K562 (cell line): ENCODE data around the gene GADD45GIP1. TPM values are rescaled to one million over a fixed set of nuclear protein-coding genes. Genes with fewer than 3 reads are reported as not detected.

ENCODE experiments used
- FOS ChIP-seq: IDR thresholded peaks from 3 replicates; pipeline ENCODE4 v1.6.1; 2011; ENCODE audit not compliant: insufficient read length; ENCODE audit errors: extremely low read depth
- FOXA3 ChIP-seq, 2 experiments: fragments of 450-650 bp in 1 of 2; sonication (generic) in 1 of 2; formaldehyde crosslinking; IDR thresholded peaks in 1 of 2; conservative IDR thresholded peaks in 1 of 2; 2 replicates each; pipeline versions ENCODE4 v1.4.0 to v1.8.0; 2020 to 2022; ENCODE audit warnings: mild to moderate bottlenecking in 2 of 2, missing genetic modification reagents in 1 of 2
- GTF2F1 ChIP-seq: IDR thresholded peaks from 2 replicates; pipeline ENCODE4 v1.6.1; 2011; ENCODE audit warnings: low read depth, low read length, improper control_type of control experiment
- MYBL2 ChIP-seq, 2 experiments: fragments of 450-650 bp in 1 of 2; sonication (generic) in 1 of 2; formaldehyde crosslinking in 1 of 2; IDR thresholded peaks; 2 replicates each; pipeline versions ENCODE4 v1.6.1 to v1.8.1; 2017 to 2022; ENCODE audit warnings: borderline replicate concordance in 1 of 2, inconsistent platforms in 1 of 2, low read depth in 1 of 2, mild to moderate bottlenecking in 1 of 2, missing genetic modification reagents in 1 of 2, moderate library complexity in 1 of 2
- NCOR1 ChIP-seq: fragments of 450-650 bp; IDR thresholded peaks from 2 replicates; pipeline ENCODE4 v1.6.1; 2016; ENCODE audit warnings: mild to moderate bottlenecking, moderate library complexity
- NFIX ChIP-seq: fragments of 250-450 bp; sonication (Bioruptor Pico); IDR thresholded peaks from 2 replicates; pipeline ENCODE4 v1.4.0; 2020; ENCODE audit warnings: low read depth, mild to moderate bottlenecking, moderate library complexity
- NFYB ChIP-seq: IDR thresholded peaks from 2 replicates; pipeline ENCODE4 v1.6.1; 2011; ENCODE audit warnings: mild to moderate bottlenecking, moderate library complexity; ENCODE audit not compliant: insufficient read length; ENCODE audit errors: extremely low read depth
- NONO ChIP-seq, 2 experiments: fragments of 200-400 bp in 1 of 2; fragments of 450-650 bp in 1 of 2; formaldehyde crosslinking in 1 of 2; IDR thresholded peaks; 2 replicates each; pipeline ENCODE4 v1.6.1; 2017; ENCODE audit warnings: low read depth in 2 of 2, mild to moderate bottlenecking in 2 of 2, moderate library complexity in 2 of 2, low read length in 1 of 2
- NR2F6 ChIP-seq: fragments of 450-650 bp; formaldehyde crosslinking; IDR thresholded peaks from 2 replicates; pipeline ENCODE4 v1.4.0; 2020; ENCODE audit warnings: mild to moderate bottlenecking
- SRSF3 ChIP-seq: fragments of 200-400 bp; formaldehyde crosslinking; IDR thresholded peaks from 2 replicates; pipeline ENCODE4 v1.6.1; 2016; ENCODE audit warnings: mild to moderate bottlenecking, low read length, moderate library complexity; ENCODE audit not compliant: insufficient read depth
- TFAM ChIP-seq: fragments of 250-450 bp; sonication (Bioruptor Pico); conservative IDR thresholded peaks from 2 replicates; pipeline ENCODE4 v1.5.0; 2021; ENCODE audit warnings: mild to moderate bottlenecking, moderate library complexity
- YY1 ChIP-seq, 3 experiments: IDR thresholded peaks; 2 replicates each; pipeline ENCODE4 v1.6.1; 2011; ENCODE audit warnings: low read length in 2 of 3, mild to moderate bottlenecking in 2 of 3, moderate library complexity in 2 of 3, borderline replicate concordance in 1 of 3, control low read depth in 1 of 3, low read depth in 1 of 3; ENCODE audit not compliant: insufficient read depth in 3 of 3, insufficient replicate concordance in 2 of 3, control insufficient read depth in 1 of 3, insufficient read length in 1 of 3; ENCODE audit errors: extremely low read depth in 1 of 3
- ZNF224 ChIP-seq: sonication (generic); formaldehyde crosslinking; IDR thresholded peaks from 2 replicates; pipeline ENCODE4 v1.8.0; 2022; ENCODE audit warnings: mild to moderate bottlenecking, missing genetic modification reagents
- ZNF41 ChIP-seq: fragments of 250-450 bp; sonication (Bioruptor Pico); conservative IDR thresholded peaks from 2 replicates; pipeline ENCODE4 v1.4.0; 2020; ENCODE audit warnings: mild to moderate bottlenecking
- ZNF584 ChIP-seq: fragments of 200-800 bp; sonication (Bioruptor generic); IDR thresholded peaks from 2 replicates; pipeline ENCODE4 v1.6.1; 2016; ENCODE audit warnings: low read depth, mild to moderate bottlenecking, missing genetic modification characterization, missing compliant biosample characterization
- ZNF77 ChIP-seq: fragments of 250-450 bp; sonication (Bioruptor Pico); IDR thresholded peaks from 2 replicates; pipeline ENCODE4 v1.5.0; 2020
- ZNF778 ChIP-seq: fragments of 450-650 bp; formaldehyde crosslinking; IDR thresholded peaks from 2 replicates; pipeline ENCODE4 v1.4.0; 2020; ENCODE audit warnings: mild to moderate bottlenecking, moderate library complexity
- polyA plus RNA-seq, 8 experiments: library from polyadenylated mRNA; depleted of rRNA in 4 of 8; stranded (reverse) in 5 of 8; unstranded in 3 of 8; fragments of >200 nt; fragmentation: Nextera tagmentation in 2 of 8; fragmentation: Illumina TruSeq in 1 of 8; extraction: Ambion mirVana in 2 of 8; extraction: Trizol in 1 of 8; gene quantifications; 2 replicates each; pipeline versions ENCODE4 v1.2.1 to v1.2.3, GENCODE V29; 2011 to 2014; ENCODE audit warnings: inconsistent platforms in 1 of 8, missing spikeins in 1 of 8
- total RNA-seq, 7 experiments: library from RNA; depleted of rRNA in 6 of 7; stranded (reverse); fragments of >200 nt in 6 of 7; fragmentation: Illumina TruSeq in 2 of 7; extraction: Trizol in 2 of 7; gene quantifications; 2 replicates each; pipeline versions ENCODE4 v1.2.1 to v1.2.3, GENCODE V29; 2011 to 2021; ENCODE audit warnings: low replicate concordance in 1 of 7
- TF ChIP-seq, protein P1 (sequence below): fragments of 150-350 bp; conservative IDR thresholded peaks from 2 replicates; pipeline ENCODE4 v1.6.1; 2014; ENCODE audit warnings: low read length
- TF ChIP-seq, protein P2 (sequence below): sonication (generic); formaldehyde crosslinking; IDR thresholded peaks from 2 replicates; pipeline ENCODE4 v1.9.0; 2022; ENCODE audit warnings: mild to moderate bottlenecking, missing genetic modification reagents
- TF ChIP-seq, protein P3 (sequence below): fragments of 250-450 bp; sonication (Bioruptor Pico); IDR thresholded peaks from 2 replicates; pipeline ENCODE4 v1.5.0; 2021

Gene GADD45GIP1
- total and polyA plus RNA-seq, 9 of the 15 experiments (the other 6 are each of a cell fraction or from before 2014, with no cell fraction given): 5.1 to 161 (median 29.2) TPM

GRCh38 chr19:12983542-12984142 is 26.6 kb upstream of the GADD45GIP1 start (continued):
- TF ChIP-seq YY1 (IDR thresholded peaks at IDR 0.05; ENCODE audit: borderline replicate concordance in 1 of 3, control insufficient read depth in 1 of 3, extremely low read depth in 1 of 3, insufficient read depth in 3 of 3, insufficient read length in 1 of 3, insufficient replicate concordance in 2 of 3, low read depth in 1 of 3, low read length in 2 of 3): peak in 2 of 3 experiments; percentile 39 to 42
- TF ChIP-seq, protein P1, sequence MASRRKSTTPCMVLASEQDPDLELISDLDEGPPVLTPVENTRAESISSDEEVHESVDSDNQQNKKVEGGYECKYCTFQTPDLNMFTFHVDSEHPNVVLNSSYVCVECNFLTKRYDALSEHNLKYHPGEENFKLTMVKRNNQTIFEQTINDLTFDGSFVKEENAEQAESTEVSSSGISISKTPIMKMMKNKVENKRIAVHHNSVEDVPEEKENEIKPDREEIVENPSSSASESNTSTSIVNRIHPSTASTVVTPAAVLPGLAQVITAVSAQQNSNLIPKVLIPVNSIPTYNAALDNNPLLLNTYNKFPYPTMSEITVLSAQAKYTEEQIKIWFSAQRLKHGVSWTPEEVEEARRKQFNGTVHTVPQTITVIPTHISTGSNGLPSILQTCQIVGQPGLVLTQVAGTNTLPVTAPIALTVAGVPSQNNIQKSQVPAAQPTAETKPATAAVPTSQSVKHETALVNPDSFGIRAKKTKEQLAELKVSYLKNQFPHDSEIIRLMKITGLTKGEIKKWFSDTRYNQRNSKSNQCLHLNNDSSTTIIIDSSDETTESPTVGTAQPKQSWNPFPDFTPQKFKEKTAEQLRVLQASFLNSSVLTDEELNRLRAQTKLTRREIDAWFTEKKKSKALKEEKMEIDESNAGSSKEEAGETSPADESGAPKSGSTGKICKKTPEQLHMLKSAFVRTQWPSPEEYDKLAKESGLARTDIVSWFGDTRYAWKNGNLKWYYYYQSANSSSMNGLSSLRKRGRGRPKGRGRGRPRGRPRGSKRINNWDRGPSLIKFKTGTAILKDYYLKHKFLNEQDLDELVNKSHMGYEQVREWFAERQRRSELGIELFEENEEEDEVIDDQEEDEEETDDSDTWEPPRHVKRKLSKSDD: no peak
- TF ChIP-seq MYBL2 (IDR thresholded peaks at IDR 0.05; ENCODE audit: low read depth): no peak
- no peak for TF ChIP-seq MYBL2 (CRISPR knock-in tag; IDR thresholded peaks at IDR 0.05; ENCODE audit: borderline replicate concordance)
- no peak for TF ChIP-seq ZNF77 (CRISPR knock-in tag)
- no peak for TF ChIP-seq NCOR1
- TF ChIP-seq GTF2F1: no peak
- TF ChIP-seq TFAM (CRISPR knock-in tag): no peak
- TF ChIP-seq NFIX (CRISPR knock-in tag): no peak
- TF ChIP-seq, protein P2, sequence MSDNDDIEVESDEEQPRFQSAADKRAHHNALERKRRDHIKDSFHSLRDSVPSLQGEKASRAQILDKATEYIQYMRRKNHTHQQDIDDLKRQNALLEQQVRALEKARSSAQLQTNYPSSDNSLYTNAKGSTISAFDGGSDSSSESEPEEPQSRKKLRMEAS (CRISPR knock-in tag): peak; percentile 12; the same call in 1 of the 2 replicates
- no peak for TF ChIP-seq ZNF224 (CRISPR knock-in tag)
- TF ChIP-seq NONO (IDR thresholded peaks at IDR 0.05; ENCODE audit: low read depth in 2 of 2, low read length in 1 of 2): peak in 1 of 2 experiments; percentile 53; a peak in 1 of 4 replicates
- TF ChIP-seq ZNF778 (CRISPR knock-in tag): no peak
- TF ChIP-seq ZNF584 (CRISPR knock-in tag): no peak
- TF ChIP-seq, protein P3, sequence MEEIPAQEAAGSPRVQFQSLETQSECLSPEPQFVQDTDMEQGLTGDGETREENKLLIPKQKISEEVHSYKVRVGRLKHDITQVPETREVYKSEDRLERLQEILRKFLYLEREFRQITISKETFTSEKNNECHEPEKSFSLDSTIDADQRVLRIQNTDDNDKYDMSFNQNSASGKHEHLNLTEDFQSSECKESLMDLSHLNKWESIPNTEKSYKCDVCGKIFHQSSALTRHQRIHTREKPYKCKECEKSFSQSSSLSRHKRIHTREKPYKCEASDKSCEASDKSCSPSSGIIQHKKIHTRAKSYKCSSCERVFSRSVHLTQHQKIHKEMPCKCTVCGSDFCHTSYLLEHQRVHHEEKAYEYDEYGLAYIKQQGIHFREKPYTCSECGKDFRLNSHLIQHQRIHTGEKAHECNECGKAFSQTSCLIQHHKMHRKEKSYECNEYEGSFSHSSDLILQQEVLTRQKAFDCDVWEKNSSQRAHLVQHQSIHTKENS (CRISPR knock-in tag): no peak
- TF ChIP-seq SRSF3: no peak
- TF ChIP-seq NR2F6 (CRISPR knock-in tag): no peak
- TF ChIP-seq FOS: no peak
- TF ChIP-seq NFYB: no peak
- TF ChIP-seq FOXA3 (CRISPR knock-in tag; conservative IDR thresholded peaks at IDR 0.05 in 1 of 2, IDR thresholded peaks at IDR 0.05 in 1 of 2): no peak
- TF ChIP-seq ZNF41 (CRISPR knock-in tag): no peak
